Mammary epithelial cell (primary cell): ENCODE data around the gene CCHCR1.

Experiments
- EZH2 ChIP-seq: IDR thresholded peaks from 2 replicates; pipeline ENCODE4 v1.6.1; 2012; ENCODE audit warnings: low read length, inconsistent platforms, borderline replicate concordance
- TF ChIP-seq, protein P1 (sequence below), 2 donors: IDR thresholded peaks in 1 of 2; conservative IDR thresholded peaks in 1 of 2; 2 replicates each; pipeline ENCODE4 v1.5.1; 2011 to 2012; ENCODE audit warnings: inconsistent platforms in 2 of 2, low read length in 2 of 2, mild to moderate bottlenecking in 2 of 2, control low read depth in 1 of 2, low read depth in 1 of 2; ENCODE audit not compliant: insufficient read depth in 1 of 2; ENCODE audit errors: extremely low read depth in 1 of 2

DNA sequence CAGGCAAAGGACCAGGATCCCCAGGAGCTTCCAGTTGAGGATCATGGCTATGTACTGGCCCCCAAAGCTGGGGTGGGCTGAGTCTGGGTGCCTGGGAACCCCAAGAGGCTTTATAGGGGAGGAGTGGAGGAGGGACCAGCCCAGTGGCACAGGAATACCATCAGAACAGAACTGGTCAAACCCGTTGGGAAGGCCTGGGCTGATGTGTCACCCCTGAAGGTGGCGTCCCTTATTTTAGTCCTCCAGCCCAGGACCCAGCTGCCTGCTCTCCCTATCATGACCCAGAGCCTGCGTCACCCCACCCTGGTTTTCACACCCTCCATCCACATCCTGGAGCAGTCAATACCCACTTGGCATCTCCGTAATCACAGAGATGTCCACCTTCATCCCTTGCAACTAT is 18.6 kb downstream of the CCHCR1 start, which contains the start of gene PSORS1C2:
- no peak for TF ChIP-seq EZH2
- TF ChIP-seq, protein P1, sequence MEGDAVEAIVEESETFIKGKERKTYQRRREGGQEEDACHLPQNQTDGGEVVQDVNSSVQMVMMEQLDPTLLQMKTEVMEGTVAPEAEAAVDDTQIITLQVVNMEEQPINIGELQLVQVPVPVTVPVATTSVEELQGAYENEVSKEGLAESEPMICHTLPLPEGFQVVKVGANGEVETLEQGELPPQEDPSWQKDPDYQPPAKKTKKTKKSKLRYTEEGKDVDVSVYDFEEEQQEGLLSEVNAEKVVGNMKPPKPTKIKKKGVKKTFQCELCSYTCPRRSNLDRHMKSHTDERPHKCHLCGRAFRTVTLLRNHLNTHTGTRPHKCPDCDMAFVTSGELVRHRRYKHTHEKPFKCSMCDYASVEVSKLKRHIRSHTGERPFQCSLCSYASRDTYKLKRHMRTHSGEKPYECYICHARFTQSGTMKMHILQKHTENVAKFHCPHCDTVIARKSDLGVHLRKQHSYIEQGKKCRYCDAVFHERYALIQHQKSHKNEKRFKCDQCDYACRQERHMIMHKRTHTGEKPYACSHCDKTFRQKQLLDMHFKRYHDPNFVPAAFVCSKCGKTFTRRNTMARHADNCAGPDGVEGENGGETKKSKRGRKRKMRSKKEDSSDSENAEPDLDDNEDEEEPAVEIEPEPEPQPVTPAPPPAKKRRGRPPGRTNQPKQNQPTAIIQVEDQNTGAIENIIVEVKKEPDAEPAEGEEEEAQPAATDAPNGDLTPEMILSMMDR (conservative IDR thresholded peaks at IDR 0.05 in 1 of 2, IDR thresholded peaks at IDR 0.05 in 1 of 2; ENCODE audit: extremely low read depth in 1 of 2, insufficient read depth in 1 of 2, low read depth in 1 of 2, low read length in 2 of 2) = no peak
